Measurements from ENCODE around the gene TDRD12. TPM values are rescaled to one million over a fixed set of nuclear protein-coding genes. Genes with fewer than 3 reads are reported as not detected.

The TDRD12 gene
- total RNA-seq, 1 experiment from 2014 or later = 1.3 TPM

GRCh38 chr19:32863301-32863700 lies 143.7 kb downstream of the TDRD12 start:
- DNase-seq = no peak
- Histone ChIP-seq H3K4ac (ENCODE audit: low read depth, low read length) (no peak overlapping the region), H3K23ac (ENCODE audit: insufficient read length, low read depth, low read length) (no peak overlapping the region), H4K5ac (ENCODE audit: insufficient read length, low read depth, low read length) (no peak overlapping the region), H3K4me2 (ENCODE audit: insufficient read depth, insufficient read length, low read length) (no peak overlapping the region), H3K56ac (ENCODE audit: insufficient read length, low read depth, low read length) (no peak overlapping the region), H3K79me1 (ENCODE audit: insufficient read depth, low read depth, low read length, poor library complexity, severe bottlenecking) (no peaks in the 10 kb centered on the region), H2BK15ac (ENCODE audit: low read depth, low read length) (no peak overlapping the region), H3K27ac (ENCODE audit: insufficient read length, low read depth, low read length) (no peak overlapping the region), H3K14ac (ENCODE audit: insufficient read depth, low read length) (no peak overlapping the region), H2BK5ac (ENCODE audit: insufficient read length, low read length) (no peak overlapping the region), H2BK12ac (ENCODE audit: insufficient read length, low read depth, low read length) (no peak overlapping the region), H2BK120ac (ENCODE audit: low read depth, low read length, poor library complexity, severe bottlenecking) (no peak overlapping the region), H3K4me1 (ENCODE audit: insufficient read depth, low read length) (no peaks in the 10 kb centered on the region), H2BK20ac (ENCODE audit: low read depth, low read length, poor library complexity, severe bottlenecking) (no peak overlapping the region), H3K9me3 (ENCODE audit: control insufficient read depth, low read depth, low read length) (no peaks in the 10 kb centered on the region), H2AK5ac (ENCODE audit: insufficient read length, low read length) (no peak overlapping the region), H2AFZ (ENCODE audit: low read length) (no peak overlapping the region), H3K9ac (ENCODE audit: extremely low read depth, insufficient read length, low read length) (no peak overlapping the region), H4K20me1 (ENCODE audit: control insufficient read depth, insufficient read depth, insufficient read length) (no peaks in the 10 kb centered on the region), H3T11ph (ENCODE audit: low read length) (no peak overlapping the region), H3K79me2 (ENCODE audit: insufficient read depth, low read length) (no peaks in the 10 kb centered on the region), H3K23me2 (ENCODE audit: insufficient read length, low read depth, low read length, poor library complexity, severe bottlenecking) (no peaks in the 10 kb centered on the region), H3K18ac (ENCODE audit: insufficient read length, low read depth, low read length) (no peak overlapping the region), H3K27me3 (ENCODE audit: insufficient read depth, low read length) (no peaks in the 10 kb centered on the region), H4K91ac (ENCODE audit: insufficient read length, low read depth, low read length) (no peak overlapping the region), H4K8ac (replicated peaks; ENCODE audit: insufficient read length, low read depth, low read length) (no peak overlapping the region)
- no peaks in the 10 kb centered on the region for H3K27me3 Mint-ChIP-seq (ENCODE audit: low read depth)
- no peak for TF ChIP-seq CTCF (conservative IDR thresholded peaks at IDR 0.05)
- H3K4me1 Mint-ChIP-seq = 0 out of 4 replicates have a peak, but pooled peaks cover 0 to 2% of the 10 kb centered on the region in 2 experiments
- H3K9me3 Mint-ChIP-seq = no peaks in the 10 kb centered on the region; a peak in 1 of 5 replicates
- no peaks in the 10 kb centered on the region for H3K36me3 Mint-ChIP-seq (ENCODE audit: insufficient read depth in 1 of 3, low read depth in 3 of 3)
- no peak overlapping the region for H3K4me3 Mint-ChIP-seq
- WGBS (ENCODE audit: extremely low coverage, insufficient read length, low lambda C conversion rate) = no CpG with 5 or more reads among the region's 8 CpGs
- no peak overlapping the region for H3K27ac Mint-ChIP-seq

Data from H9 (cell line).